GM19455 (cell line): ENCODE results near the gene TAS2R31.

ENCODE experiments used
- ATAC-seq: cut with Tn5 transposase; IDR thresholded peaks from one replicate; pipeline ENCODE4 v1.9.1; 2021; ENCODE audit not compliant: unreplicated experiment

Gene TAS2R31

DNA sequence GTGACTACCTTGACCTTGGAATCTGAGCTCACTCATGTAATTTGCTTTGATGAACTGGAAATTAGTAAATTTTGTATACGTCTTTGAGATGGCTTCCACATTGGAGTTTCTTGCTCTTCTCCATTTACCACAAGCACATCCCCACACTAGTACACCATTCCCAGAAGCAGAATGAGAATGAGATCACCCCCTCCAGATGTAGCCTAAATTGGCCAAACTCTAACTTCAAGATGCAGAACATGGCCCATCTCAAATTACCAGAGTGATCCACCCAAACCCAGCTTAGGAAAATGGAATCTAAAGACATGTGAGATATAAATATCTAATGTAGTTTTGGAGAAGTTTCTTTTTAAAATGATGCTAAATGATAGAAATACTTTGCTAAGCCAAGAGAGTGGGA lies 23.6 kb downstream of the TAS2R31 start:
- no peak for ATAC-seq

DNA sequence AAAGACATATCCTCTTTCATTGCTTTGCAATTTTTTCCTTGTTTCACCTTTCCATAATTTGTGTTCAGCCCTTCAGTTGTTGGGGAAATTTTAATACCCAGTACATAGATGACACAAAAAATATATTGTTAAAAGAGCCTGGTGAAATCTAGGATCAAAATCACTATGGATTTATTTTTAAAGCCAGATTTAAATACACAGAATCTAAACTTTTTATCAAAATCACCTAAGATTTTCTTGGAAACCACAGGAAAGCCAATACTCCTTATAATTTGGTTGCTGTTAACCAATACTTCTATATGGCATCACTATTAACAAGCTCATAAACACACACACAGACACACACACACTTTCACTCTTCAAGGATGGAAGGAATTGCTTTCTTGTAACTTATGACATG lies 33.0 kb downstream of the TAS2R31 start, which contains the start of gene TAS2R20:
Gene TAS2R20 (minus strand): TSS at position 101 of the 400 bp plus-strand sequence. CDS start 429 bp downstream, outside the sequence.
- ATAC-seq: no peak

DNA sequence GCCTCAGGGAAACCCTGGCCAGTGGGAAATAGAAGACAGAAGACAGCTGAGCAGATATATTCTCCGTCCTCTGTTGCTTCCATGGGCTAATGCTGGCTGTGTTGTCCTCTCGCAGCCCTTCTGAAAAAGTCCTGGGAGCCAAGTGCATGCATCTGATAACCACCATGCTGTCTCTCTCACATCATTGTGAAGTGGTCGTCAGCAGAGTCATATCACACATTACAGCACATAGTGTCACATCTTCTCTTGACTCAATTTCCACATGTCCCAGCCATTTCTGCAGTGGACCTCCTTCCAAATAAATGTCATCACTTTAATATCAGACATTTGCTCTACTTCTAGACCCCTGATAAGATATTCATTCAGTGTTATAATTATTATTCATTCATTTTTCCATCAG lies 36.9 kb downstream of the TAS2R31 start:
- ATAC-seq: no peak

DNA sequence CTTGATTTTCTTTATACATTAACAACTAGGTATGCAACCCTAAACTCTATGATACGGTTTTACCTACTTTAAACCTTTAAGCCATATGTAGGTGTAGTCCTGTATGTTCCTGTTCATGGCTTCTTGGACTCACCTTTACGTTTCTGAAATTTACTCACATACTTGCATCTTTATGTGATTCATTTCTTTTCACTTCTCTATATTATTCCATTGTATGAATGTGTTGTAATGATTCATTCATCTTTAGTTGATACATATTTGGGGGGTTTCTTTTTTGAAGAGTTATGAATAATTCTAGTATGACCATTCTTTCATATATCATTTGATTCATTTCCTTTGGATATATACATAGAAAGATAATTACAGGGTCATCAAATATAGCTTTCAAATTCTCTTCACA lies 42.1 kb downstream of the TAS2R31 start:
- no peak for ATAC-seq

DNA sequence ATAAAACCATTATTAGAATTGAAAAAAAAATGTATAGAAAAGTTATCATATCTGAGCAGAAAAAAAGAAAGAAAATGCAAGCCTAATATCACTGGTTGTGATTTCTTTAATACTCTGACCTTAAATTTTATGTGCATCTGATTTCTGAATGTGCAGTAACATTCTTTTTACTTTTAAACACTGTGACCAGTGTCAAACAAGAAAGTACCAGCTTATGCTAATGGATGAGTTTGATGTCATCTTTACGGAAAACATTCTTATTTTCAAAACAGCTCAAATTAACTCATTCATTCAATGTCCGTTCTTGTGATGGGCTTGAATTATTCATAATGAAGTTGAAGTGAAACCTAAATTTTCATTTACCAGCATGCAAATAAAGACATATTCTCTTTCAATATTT lies 44.4 kb downstream of the TAS2R31 start, which contains the start of gene TAS2R50:
Gene TAS2R50 (minus strand): TSS at position 101 of the 400 bp plus-strand sequence. CDS start 52 bp downstream, at position 49.
- no peak for ATAC-seq

DNA sequence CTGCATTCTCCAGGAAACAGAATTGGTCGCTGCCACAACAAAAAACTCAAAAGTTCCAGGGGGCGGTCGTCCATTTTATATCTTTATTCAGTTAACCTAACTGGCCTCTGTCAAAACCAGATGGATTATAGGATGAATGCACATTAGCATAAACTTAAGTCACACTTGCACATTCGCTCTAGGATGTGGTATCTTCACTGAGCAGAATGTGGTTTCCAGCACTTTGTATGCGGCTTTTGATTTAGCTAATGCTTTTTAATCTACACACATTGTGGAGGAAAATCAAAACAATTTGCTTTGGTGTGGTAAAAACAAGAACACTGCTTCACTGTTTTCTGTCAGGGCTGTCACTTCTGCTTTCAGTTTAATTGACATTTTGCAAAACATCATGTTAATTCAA lies 49.0 kb downstream of the TAS2R31 start:
- no peak for ATAC-seq
